ENCODE data around the gene FSTL5. TPM values are rescaled to one million over a fixed set of nuclear protein-coding genes. Genes with fewer than 3 reads are reported as not detected.

The FSTL5 gene
- total RNA-seq, 1 donor from 2014 or later: not detected

- DNase-seq (ENCODE audit: low spot score): no peak
Measured at GRCh38 chr4:161717084-161717483, 446.7 kb downstream of the FSTL5 start.

- no peak for DNase-seq (ENCODE audit: low spot score)
Measured at GRCh38 chr4:161714931-161715330, 448.9 kb downstream of the FSTL5 start.

- DNase-seq (ENCODE audit: low spot score): no peak
Measured at GRCh38 chr4:161714022-161714751, 449.6 kb downstream of the FSTL5 start.

- DNase-seq (ENCODE audit: low spot score): no peak
Measured at GRCh38 chr4:161704653-161705052, 459.1 kb downstream of the FSTL5 start.

GRCh38 chr4:161704040-161704439 is 459.8 kb downstream of the FSTL5 start:
- no peak for DNase-seq (ENCODE audit: low spot score)

GRCh38 chr4:161702287-161702686 is 461.5 kb downstream of the FSTL5 start:
- no peak for DNase-seq (ENCODE audit: low spot score)

GRCh38 chr4:161696944-161697343 is 466.9 kb downstream of the FSTL5 start:
- DNase-seq (ENCODE audit: low spot score): no peak

- DNase-seq (ENCODE audit: low spot score): no peak
Measured at GRCh38 chr4:161680146-161680545, 483.7 kb downstream of the FSTL5 start.

GRCh38 chr4:161664740-161665139 is 499.1 kb downstream of the FSTL5 start:
- DNase-seq (ENCODE audit: low spot score): no peak

GRCh38 chr4:161663844-161664243 is 500.0 kb downstream of the FSTL5 start:
- no peak for DNase-seq (ENCODE audit: low spot score)

GRCh38 chr4:161658676-161659075 is 505.1 kb downstream of the FSTL5 start:
- DNase-seq (ENCODE audit: low spot score): no peak

- no peak for DNase-seq (ENCODE audit: low spot score)
Measured at GRCh38 chr4:161657616-161658015, 506.2 kb downstream of the FSTL5 start.

- DNase-seq (ENCODE audit: low spot score): no peak
Measured at GRCh38 chr4:161656594-161656993, 507.2 kb downstream of the FSTL5 start.

GRCh38 chr4:161655148-161655547 is 508.7 kb downstream of the FSTL5 start:
- DNase-seq (ENCODE audit: low spot score): no peak

GRCh38 chr4:161653697-161654096 is 510.1 kb downstream of the FSTL5 start:
- no peak for DNase-seq (ENCODE audit: low spot score)

GRCh38 chr4:161651586-161651985 is 512.2 kb downstream of the FSTL5 start:
- no peak for DNase-seq (ENCODE audit: low spot score)

- no peak for DNase-seq (ENCODE audit: low spot score)
Measured at GRCh38 chr4:161650812-161651211, 513.0 kb downstream of the FSTL5 start.

GRCh38 chr4:161647757-161648156 is 516.0 kb downstream of the FSTL5 start:
- DNase-seq (ENCODE audit: low spot score): peak; percentile 60

- no peak for DNase-seq (ENCODE audit: low spot score)
Measured at GRCh38 chr4:161642708-161643107, 521.1 kb downstream of the FSTL5 start.

GRCh38 chr4:161629694-161630441 is 533.9 kb downstream of the FSTL5 start:
- no peak for DNase-seq (ENCODE audit: low spot score)

- no peak for DNase-seq (ENCODE audit: low spot score)
Measured at GRCh38 chr4:161604516-161605300, 559.1 kb downstream of the FSTL5 start.

- no peak for DNase-seq (ENCODE audit: low spot score)
Measured at GRCh38 chr4:161601011-161601410, 562.8 kb downstream of the FSTL5 start.

Data from mesenteric fat pad (tissue), 1 donor.